Lung microvascular endothelial cell (primary cell): Measurements from ENCODE around the gene ERP27. TPM values are rescaled to one million over a fixed set of nuclear protein-coding genes. Genes with fewer than 3 reads are reported as not detected.

Experiments used
- DNase-seq, 2 donors: peaks; one replicate each; pipeline versions ENCODE4 v3.0.0 to v3.0.0-alpha.2; 2010; ENCODE audit warnings: low read depth in 2 of 2
- total RNA-seq: library from RNA; depleted of rRNA; stranded (reverse); fragments of >200 nt; gene quantifications from 2 replicates; pipeline ENCODE4 v1.2.1, GENCODE V29; 2014

Gene ERP27
- total RNA-seq, 1 donor from 2014 or later, result not detected

DNA sequence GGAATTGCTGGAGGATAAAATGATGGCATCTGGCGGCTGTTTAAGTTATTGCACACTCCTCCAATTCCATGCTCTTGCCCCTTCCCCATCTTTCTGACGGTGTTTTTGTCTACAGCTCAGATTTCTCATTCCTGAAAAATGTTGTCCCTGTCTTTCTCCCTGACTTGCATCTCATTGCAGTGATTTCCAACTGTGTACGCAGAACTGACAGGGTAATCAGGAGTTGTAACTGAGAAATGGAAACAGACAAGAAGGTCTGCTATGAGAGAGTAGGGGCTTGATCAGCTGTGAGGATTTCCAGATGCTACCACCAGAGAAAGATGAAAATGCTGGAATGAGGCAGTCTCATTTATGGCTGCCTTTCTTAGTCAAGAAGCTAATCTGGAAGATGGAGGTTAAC is 1.3 kb downstream of the ERP27 start:
- no peak for DNase-seq

GRCh38 chr12:14936224-14936861 is 2.0 kb downstream of the ERP27 start:
- peak; percentile 39 to 43 for DNase-seq

DNA sequence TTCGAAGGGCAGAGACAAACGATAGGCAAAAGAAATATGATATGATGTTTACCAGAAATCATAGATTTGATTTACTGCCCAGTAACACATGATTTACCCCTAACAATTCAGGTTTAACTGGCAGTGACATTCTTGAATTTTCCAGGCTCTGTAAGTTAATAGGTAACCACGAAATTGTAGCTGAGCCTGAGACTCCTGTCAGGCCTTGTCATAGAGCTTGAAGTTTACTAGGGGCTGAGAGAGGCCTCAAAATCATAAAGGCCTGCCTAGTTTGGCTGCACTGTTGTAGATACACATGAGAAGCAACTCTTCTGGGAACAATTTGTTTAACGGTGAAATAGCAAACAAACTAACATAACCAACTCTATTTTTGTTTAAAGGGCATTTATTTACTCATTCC is 3.3 kb downstream of the ERP27 start:
- DNase-seq, result no peak

- no peak for DNase-seq
Measured at GRCh38 chr12:14934511-14934910, 3.8 kb downstream of the ERP27 start.

GRCh38 chr12:14931791-14932560 is 6.4 kb downstream of the ERP27 start:
- no peak for DNase-seq

- DNase-seq, result no peak
Measured at GRCh38 chr12:14931359-14931758, 7.0 kb downstream of the ERP27 start.

DNA sequence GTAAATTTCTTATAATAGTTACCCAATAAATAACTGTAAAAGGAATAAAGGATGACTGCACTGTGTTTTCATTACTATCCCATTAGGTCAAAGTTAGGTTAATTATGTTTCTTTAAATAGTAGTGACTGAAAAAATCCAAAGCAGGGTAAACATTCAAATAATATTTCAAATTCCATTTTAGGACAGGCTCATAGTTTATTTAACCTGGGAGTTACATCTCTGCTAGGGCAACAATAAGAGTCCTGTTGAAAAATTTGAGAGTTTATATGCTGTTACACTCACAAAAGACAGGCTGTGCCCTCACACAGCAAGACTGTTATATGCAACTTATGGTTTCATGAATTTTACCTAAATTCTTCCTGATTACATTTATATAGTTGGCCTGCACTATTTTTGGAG is 8.0 kb downstream of the ERP27 start:
- peak in 1 of 2 donors; percentile 29 for DNase-seq

GRCh38 chr12:14928931-14929330 is 9.4 kb downstream of the ERP27 start:
- no peak for DNase-seq

- no peak for DNase-seq
Measured at GRCh38 chr12:14927267-14927666, 11.1 kb downstream of the ERP27 start.

DNA sequence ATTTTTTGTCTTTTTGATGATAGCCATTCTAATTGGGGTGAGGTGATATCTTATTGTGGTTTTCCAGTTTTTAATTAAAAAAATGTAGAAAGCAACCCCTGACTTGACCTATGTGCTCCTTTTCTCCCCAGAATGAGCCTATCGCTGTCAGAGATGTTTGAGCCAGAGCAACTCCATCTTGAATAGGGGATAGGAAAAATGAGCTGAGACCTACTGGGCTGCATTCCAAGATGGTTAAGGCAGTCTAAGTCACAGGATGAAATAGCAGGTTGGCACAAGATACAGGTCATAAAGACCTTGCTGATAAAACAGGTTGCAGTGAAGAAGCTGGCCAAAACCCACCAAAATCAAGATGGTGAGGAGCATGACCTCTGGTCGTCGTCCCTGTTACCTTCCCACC is 13.8 kb downstream of the ERP27 start:
- no peak for DNase-seq

- DNase-seq, result no peak
Measured at GRCh38 chr12:14923944-14924343, 14.4 kb downstream of the ERP27 start.

- DNase-seq, result no peak
Measured at GRCh38 chr12:14921218-14921617, 17.1 kb downstream of the ERP27 start.

DNA sequence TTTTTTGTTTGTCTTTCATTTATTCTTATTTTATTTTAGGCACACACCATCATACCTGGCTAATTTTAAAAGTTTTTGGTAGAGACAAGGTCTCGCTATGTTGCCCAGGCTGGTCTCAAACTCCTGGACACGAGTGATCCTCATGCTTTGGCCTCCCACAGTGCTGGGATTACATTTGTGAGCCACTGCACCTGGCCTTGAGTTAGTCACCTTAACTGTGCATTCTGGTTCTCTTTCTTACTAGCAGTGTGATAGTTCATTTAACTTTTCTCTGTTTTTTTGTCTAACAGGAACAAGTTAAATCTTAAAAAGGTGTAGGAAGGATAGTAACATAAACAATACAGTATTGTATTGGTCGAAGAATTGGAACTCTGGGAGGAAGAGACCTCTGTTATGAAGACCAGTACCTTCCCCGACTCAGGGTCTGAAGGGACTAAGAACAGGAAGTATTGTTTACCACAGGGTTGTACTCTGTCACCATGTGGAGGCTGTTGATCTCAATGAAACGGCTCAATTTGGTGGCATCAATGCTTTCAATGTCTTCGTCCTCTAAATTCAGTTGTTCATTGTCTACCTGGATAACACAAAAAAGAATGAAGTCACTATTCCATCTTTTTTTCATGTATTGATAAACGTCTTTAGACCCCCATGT is 17.7 kb downstream of the ERP27 start:
- DNase-seq, result no peak

GRCh38 chr12:14919455-14919854 is 18.9 kb downstream of the ERP27 start:
- no peak for DNase-seq

DNA sequence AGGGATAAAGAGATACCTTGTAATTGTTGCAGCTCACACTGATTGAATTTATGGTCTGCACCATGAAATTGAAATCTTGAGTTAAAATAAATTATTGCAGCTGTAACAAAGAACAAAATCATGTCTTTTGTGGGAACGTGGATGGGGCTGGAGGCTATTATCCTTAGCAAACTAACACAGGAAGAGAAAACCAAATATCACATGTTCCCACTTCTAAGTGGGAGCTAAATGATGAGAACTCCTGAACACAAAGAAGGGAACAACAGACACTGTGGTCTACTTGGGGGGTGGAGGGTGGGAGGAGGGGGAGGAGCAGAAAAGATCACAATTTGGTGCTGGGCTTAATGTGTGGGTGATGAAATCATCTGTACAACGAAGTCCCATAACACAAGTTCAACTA is 22.6 kb downstream of the ERP27 start:
- no peak for DNase-seq

DNA sequence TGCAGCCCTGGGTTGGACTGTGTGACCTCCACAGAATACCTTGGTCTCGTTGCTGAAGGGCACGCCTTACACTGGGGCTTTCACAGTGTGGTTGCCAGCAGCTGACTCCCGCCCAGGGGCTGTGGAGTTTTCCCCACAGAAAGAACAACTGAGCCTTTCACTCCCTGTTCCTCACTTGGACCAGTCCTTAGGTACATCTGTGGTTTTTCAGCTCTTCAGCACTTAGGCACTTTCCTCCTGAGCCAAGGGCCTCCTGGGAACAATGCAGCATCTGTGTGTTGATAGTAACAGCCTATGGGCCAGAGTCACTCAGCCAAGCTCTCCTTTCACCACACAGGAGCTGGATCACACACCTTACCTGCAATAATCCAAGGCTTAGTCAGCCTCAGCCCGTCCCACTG is 25.0 kb downstream of the ERP27 start:
- no peak for DNase-seq

- no peak for DNase-seq
Measured at GRCh38 chr12:14911131-14911530, 27.2 kb downstream of the ERP27 start.

- peak; percentile 59 to 90 for DNase-seq
Measured at GRCh38 chr12:14910090-14910915, 28.0 kb downstream of the ERP27 start.

DNA sequence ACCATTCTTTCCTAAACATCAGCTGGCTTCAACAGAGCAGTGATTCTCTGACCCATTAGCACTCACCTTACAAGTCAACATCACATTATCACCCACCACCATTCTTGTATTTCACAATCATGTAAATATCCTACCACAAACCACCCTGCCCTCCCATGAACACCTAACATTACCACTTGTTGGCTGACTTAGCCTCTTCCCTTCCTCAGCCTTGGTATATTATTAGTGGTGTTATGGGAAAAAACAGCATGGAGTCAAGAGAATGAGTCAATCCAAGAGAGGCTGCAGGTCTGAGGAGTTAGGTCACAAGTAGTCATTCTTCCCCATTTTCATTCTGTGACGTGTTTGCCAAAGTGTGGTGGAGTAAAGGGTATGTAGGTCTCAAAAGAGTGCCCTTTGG is 30.4 kb downstream of the ERP27 start:
- no peak for DNase-seq

DNA sequence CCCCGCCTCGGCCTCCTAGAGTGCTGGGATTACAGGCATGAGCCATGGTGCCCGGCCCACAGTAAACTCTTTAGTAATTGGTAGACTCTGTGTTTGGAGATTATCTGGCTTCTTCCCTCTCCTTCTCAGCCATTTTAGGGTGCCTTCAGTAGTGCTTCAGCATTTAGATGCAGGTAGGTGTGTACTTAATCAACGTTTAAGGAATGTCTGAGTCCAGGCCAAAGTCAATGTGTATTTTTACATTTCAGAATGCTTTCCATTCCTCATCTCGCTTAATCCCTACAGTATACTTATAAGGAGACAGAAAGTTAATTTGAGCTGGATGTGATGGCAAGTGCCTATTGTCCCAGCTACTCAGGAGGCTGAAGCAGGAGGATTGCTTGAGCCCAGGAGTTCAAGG is 32.2 kb downstream of the ERP27 start:
- DNase-seq, result no peak

DNA sequence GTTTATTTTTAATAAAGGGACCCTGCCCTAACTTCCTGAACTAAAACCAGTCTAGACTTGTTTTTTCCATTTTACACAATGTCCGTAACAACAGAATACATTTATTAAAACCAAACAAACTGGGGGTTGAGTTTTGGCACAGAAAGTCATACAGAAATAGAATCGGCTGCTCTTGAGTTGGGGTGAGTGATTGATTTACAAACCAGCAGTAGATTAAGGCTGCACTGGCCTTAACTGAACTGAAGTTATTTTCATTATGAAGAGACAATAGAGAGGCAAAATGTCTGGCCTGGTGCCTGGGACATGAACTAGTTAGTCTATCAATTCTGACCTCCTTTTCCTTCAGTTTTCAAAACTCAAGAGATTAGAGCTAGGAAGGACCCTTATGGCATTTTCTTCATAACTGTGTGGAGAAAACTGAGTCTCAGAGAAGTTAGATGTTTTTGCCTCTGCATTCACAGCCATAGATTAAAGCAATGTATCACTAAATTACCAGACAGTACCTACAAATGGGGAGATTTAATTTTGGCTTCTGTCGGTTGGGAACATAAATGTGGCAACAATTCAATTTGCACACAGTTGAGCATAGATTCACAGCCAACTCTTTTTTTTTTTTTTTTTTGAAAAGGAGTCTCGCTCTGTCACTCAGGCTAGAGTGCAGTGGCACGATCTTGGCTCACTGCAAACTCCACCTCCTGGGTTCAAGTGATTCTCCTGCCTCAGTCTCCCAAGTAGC is 32.9 kb downstream of the ERP27 start:
- peak; percentile 96 to 97 for DNase-seq
